Measurements from ENCODE around the gene TSPAN32.

- no peak for TF ChIP-seq CTCF (IDR thresholded peaks at IDR 0.05 in 4 of 5, conservative IDR thresholded peaks at IDR 0.05 in 1 of 5)
- no peak for TF ChIP-seq POLR2A (IDR thresholded peaks at IDR 0.05)
These were observed 30.8 kb upstream of the TSPAN32 start for GRCh38 chr11:2271077-2271326.
